ENCODE results near the gene ERCC6L.
"Not testable (repeated sequence)": the region's sequence is repeated elsewhere in the genome, so short reads cannot be mapped to it uniquely, and the experiment has no call there.

ERCC6L gene

DNA sequence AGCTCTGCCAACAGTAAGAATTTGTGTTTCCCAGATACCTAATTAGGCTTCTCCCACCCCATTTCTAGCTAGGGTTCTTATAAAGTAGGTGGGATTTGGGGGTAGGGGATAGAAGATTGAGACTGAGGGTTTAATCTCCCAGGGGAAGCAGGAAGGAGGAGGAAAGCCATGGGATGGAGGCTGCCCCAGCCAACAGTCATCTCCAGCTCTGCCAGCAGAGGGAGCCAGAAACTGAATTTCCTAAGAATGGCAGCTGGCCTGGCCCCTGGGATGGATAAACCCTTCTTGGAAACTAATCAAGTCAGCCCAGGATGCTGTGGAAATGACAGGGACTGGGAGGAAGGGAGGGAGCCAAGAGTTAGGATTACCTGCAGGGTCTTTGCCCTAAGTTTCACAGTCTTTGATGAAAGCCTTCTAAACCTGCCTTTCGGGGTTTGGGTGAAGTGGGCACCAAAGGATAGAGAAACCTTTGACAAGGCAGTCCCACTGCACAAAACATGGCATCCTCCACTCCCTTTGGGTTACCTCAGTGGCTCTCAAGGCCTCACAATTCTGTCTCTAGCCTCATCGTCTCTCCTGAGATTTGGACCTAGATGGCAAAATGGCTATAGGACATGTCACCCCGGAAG is 6.7 kb upstream of the ERCC6L start:
- DNase-seq (ENCODE audit: low read depth in 3 of 3) = peak in 2 of 3 experiments; percentile 5 to 27

DNA sequence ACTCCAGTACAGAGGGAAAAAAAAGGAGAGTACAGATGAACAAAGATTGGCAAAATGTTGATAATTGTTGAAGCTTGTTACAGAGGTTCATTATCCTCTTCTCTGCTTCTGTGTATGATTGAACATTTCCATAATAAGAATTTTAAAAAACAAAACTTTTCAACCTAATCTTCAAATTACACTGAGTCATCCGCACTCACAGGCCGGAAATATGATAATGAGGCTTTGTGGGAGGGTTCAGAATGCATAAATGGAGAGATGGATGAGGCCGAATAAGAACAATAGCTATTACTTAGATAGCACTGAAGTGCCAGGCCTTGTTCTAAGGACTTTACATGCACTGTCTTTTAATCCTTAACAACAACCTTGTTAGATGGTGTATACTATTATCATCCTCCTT is 4.6 kb upstream of the ERCC6L start:
- DNase-seq (ENCODE audit: low read depth in 3 of 3) = no peak

- DNase-seq (ENCODE audit: low read depth in 3 of 3) = no peak
These were observed 2.1 kb upstream of the ERCC6L start for GRCh38 chrX:72240976-72241375.

GRCh38 chrX:72238183-72238582 is 644 bp downstream of the ERCC6L start:
- no peak for DNase-seq (ENCODE audit: low read depth in 3 of 3)

GRCh38 chrX:72236841-72237240 is 2.0 kb downstream of the ERCC6L start:
- DNase-seq (ENCODE audit: low read depth in 3 of 3) = no peak

GRCh38 chrX:72230290-72230689 is 8.5 kb downstream of the ERCC6L start:
- no peak for DNase-seq (ENCODE audit: low read depth in 3 of 3)

GRCh38 chrX:72220375-72220774 is 18.5 kb downstream of the ERCC6L start:
- DNase-seq (ENCODE audit: low read depth in 3 of 3) = not testable (repeated sequence)

DNA sequence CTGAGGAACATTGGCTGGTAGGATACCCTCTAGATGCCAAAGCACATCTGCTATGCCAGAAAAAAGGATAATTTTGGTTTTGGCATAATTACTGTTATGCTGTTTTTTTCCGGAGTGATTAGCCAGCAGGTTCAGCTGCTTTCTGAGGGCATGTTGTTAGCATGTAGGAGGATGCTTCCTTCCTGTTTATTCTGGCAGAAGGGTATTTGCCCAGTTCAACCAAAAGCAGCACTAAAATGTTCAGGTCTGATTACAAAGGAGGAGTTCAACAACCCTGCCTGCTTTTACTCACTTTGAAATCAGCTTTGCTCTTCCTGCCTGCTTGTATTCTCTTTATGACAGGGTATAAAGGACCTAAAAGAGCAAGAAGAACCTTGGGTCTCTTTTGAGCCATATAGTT is 21.9 kb downstream of the ERCC6L start:
- DNase-seq (ENCODE audit: low read depth in 3 of 3) = no peak

DNA sequence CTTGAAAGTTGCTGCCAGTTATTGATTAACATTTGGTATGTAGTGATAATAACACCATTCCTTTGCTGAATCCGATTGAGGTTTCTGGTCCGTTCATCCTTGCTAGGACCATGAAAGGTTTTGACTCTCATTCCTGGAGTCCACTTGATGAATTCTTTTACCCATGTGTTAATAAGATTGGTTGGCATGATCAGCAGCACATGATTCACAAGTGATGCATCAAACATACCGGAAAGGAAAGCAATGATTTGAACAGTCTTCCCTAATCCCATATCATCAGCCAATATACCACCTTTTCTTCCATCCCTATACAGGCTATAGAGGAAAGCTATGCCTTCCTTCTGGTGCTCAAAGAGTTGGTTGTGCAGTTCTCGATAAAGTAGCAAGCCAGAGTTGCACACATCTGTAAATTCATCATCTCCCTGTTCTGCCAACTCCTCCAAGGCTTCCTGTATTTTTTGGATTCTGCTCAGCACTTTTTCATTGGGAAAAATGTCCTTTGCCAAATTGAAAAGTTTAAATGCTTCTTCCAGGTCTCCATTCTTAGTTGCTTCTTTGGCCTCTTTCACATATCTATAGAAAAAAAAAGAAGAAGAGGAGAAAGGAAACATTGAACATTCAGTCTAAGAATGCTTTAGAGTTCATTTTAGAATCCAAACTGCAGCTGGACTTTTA is 30.6 kb downstream of the ERCC6L start:
- DNase-seq (ENCODE audit: low read depth in 3 of 3) = no peak

DNA sequence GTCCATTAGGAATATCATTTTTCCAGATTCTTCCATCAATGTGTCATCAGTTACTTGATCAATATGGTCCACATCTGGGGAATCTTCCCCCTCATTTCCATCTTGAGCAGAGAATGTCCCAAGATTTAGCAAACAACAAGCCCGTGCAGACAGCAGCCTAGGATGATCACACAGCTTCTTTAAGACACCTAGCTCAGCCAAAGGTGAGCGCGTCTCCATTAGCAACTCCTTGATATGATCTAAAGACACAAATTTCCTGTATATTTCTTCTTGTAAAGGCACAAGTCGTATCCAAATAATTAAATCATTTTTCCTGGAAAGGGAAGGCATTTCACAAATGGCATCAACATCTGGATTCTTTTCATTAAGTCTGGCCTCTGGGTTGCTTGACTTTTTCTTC is 31.5 kb downstream of the ERCC6L start:
- DNase-seq (ENCODE audit: low read depth in 3 of 3) = no peak

DNA sequence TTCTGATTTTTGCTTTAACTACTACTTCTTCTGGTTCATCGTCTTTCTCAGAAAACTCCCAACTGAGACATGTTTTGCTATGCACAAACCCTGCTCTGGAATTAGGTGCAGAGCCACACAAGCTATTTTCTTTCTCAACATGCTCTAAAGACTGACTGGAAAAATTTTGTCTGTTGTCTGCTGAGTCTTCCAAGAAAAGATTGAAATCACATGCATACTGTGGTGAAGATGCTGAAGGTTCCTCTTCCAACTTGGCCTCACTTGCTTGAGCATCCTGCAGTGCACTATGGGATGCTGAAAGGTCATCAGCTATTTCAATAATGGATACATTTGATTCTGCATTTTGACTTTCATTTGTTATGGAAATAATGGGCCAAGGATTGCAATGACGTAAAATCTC is 33.1 kb downstream of the ERCC6L start:
- DNase-seq (ENCODE audit: low read depth in 3 of 3) = no peak

- no peak for DNase-seq (ENCODE audit: low read depth in 3 of 3)
These were observed 35.4 kb downstream of the ERCC6L start for GRCh38 chrX:72203421-72203820.

DNA sequence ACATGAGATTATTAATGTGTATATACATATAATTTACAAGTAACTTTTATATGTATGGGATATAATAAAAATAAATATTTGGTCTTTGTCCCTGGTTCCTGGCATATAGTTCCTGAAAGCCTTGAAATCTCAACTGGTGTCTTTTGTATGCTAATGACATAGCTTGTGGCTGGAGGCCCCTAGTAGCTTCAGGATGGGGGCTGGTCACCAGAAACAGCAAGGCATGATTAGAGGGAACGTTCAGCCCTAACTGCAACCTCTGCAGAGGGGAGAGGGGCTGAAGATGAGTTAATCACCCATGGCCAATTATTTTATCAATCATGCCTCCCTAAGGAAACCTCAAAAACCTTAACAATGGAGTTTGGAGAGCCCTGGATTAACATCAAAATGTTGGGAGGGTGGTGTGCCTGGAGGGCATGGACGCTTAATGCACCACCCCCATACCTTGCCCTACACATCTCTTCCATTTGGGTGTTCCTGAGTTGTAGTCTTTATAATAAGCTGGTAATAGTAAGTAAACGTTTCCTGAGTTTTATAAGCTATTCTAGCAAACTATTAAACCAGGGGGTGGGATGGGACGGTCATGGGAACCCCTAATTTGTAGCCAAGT is 35.9 kb downstream of the ERCC6L start:
- no peak for DNase-seq (ENCODE audit: low read depth in 3 of 3)

GRCh38 chrX:72201836-72202536 is 36.8 kb downstream of the ERCC6L start:
- DNase-seq (ENCODE audit: low read depth in 3 of 3) = no peak

- no peak for DNase-seq (ENCODE audit: low read depth in 3 of 3)
These were observed 55.9 kb downstream of the ERCC6L start for GRCh38 chrX:72182924-72183323.

DNA sequence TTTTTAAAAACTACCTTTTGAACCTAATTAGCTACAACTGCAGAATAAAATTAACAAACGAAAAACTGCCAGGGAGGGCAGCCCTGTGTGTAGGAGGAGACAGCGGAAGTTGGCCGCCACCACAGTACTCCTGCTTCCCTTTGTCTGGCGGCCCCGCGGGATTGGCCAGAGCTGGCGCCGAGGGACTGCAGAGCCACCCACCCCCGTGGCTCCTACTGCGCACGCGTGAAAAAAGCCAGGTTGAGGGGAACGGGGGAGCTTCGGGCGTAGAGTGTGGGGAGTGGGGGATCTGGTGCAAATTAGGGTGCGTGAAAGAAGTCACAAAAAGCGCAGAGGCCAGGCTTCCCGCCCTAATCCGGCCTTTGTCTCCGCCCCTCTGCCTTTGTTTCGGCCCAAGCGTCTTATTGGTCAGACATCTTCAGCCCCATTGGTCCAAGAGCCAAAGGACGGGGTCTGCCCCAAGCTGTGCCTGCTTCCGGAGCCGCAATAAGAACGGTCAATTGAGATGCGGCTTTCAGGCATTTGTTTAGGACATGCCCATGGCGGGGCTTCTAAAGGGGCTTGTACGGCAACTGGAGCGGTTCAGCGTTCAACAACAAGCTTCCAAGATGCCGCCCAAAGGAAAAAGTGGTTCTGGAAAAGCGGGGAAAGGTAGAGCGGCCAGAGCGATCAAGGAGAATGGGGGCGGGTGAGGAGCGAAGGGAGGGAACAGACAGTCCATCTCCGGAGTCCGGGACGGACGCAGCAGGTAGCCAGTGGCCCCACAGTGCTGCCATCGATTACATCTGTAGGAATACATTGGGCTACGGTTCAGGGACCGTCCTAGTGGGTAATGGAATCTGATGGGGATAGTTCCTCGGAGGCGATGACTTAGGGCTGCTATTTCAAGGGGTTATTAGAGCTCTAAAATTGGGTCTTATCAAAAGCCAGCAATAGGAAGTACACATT is 57.4 kb downstream of the ERCC6L start, which contains the start of gene PIN4:
TSS of gene PIN4 (plus strand) at position 580 of the 948 bp plus-strand sequence. CDS start at position 609, 29 bp downstream.
- DNase-seq (ENCODE audit: low read depth in 3 of 3) = peak; percentile 60 to 80 (median 67)

DNA sequence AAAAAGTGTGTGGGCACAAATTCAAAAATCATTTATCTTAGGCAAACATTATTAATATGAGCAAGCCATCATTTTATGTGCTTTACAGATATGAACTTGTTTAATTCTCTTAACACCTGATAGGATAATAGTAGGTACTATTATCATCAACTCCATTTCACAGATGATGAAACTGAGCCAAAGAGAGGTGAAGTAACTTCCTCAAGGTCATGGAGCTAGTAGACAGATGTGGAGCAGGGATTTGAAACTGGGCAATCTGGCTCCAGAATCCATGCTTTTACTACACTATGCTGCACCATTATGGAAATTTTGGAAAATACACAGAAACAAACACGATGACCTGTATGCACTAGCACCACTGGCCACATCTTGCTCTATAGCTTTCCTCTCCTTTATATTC is 58.3 kb downstream of the ERCC6L start:
- DNase-seq (ENCODE audit: low read depth in 3 of 3) = no peak

GRCh38 chrX:72176981-72177380 is 61.8 kb downstream of the ERCC6L start:
- no peak for DNase-seq (ENCODE audit: low read depth in 3 of 3)

DNA sequence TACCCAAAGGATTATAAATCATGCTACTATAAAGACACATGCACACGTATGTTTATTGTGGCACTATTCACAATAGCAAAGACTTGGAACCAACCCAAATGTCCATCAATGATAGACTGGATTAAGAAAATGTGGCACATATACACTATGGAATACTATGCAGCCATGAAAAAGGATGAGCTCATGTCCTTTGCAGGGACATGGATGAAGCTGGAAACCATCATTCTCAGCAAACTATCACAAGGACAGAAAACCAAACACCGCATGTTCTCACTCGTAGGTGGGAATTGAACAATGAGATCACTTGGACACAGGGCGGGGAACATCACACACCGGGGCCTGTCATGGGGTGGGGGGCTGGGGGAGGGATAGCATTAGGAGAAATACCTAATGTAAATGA is 62.5 kb downstream of the ERCC6L start:
- DNase-seq (ENCODE audit: low read depth in 3 of 3) = not testable (repeated sequence)

GRCh38 chrX:72169008-72169728 is 69.7 kb downstream of the ERCC6L start:
- no peak for DNase-seq (ENCODE audit: low read depth in 3 of 3)

GRCh38 chrX:72165551-72165950 is 73.3 kb downstream of the ERCC6L start:
- no peak for DNase-seq (ENCODE audit: low read depth in 3 of 3)
